ENCODE results near the gene SPOCK1. TPM values are rescaled to one million over a fixed set of nuclear protein-coding genes. Genes with fewer than 3 reads are reported as not detected.

SPOCK1 gene
- total RNA-seq, 1 experiment from 2014 or later, result 4.0 TPM

- H3K36me3 ChIP-seq (ENCODE audit: insufficient read depth, low read length, poor library complexity, severe bottlenecking), result no peaks in the 10 kb centered on the region
- no peaks in the 10 kb centered on the region for H3K4me1 ChIP-seq (ENCODE audit: insufficient read depth, low read length, poor library complexity, severe bottlenecking)
- POLR2A ChIA-PET (ENCODE audit: low non-redundant PET), result no interaction called here
- intact Hi-C loops (cut with micrococcal nuclease; ENCODE audit: unreplicated experiment), result no loop called here
- H3K9me3 ChIP-seq (ENCODE audit: low read depth, low read length, poor library complexity, severe bottlenecking), result no peaks in the 10 kb centered on the region
- CTCF ChIA-PET, result no interaction called here
- no TSS peak for BruUV-seq (replicated peaks)
- no peaks in the 10 kb centered on the region for H3K27me3 ChIP-seq (replicated peaks; ENCODE audit: insufficient read depth, low read depth, low read length, poor library complexity)
- no peak overlapping the region for H3K27ac ChIP-seq (ENCODE audit: low read depth, low read length, poor library complexity, severe bottlenecking)
- no peak for DNase-seq (ENCODE audit: low spot score)
- no peak overlapping the region for H3K4me3 ChIP-seq (ENCODE audit: low read depth, low read length, poor library complexity, severe bottlenecking)
- TF ChIP-seq EZH2 (IDR thresholded peaks at IDR 0.05; ENCODE audit: borderline replicate concordance, low read depth, low read length, poor library complexity, severe bottlenecking) (no peak), CTCF (conservative IDR thresholded peaks at IDR 0.05; ENCODE audit: low read depth, low read length) (no peak)
These were observed 364.1 kb downstream of the SPOCK1 start for GRCh38 chr5:137134920-137135532.

GRCh38 chr5:137129886-137130680 is 369.0 kb downstream of the SPOCK1 start:
- intact Hi-C loops (cut with micrococcal nuclease; ENCODE audit: unreplicated experiment), result no loop called here
- no TSS peak for BruUV-seq (replicated peaks)
- CTCF ChIA-PET, result no interaction called here
- no peak overlapping the region for H3K4me3 ChIP-seq (ENCODE audit: low read depth, low read length, poor library complexity, severe bottlenecking)
- POLR2A ChIA-PET (ENCODE audit: low non-redundant PET), result no interaction called here
- no peak for TF ChIP-seq EZH2 (IDR thresholded peaks at IDR 0.05; ENCODE audit: borderline replicate concordance, low read depth, low read length, poor library complexity, severe bottlenecking)
- TF ChIP-seq CTCF (conservative IDR thresholded peaks at IDR 0.05; ENCODE audit: low read depth, low read length), result no peak
- no peaks in the 10 kb centered on the region for H3K4me1 ChIP-seq (ENCODE audit: insufficient read depth, low read length, poor library complexity, severe bottlenecking)
- no peak overlapping the region for H3K27ac ChIP-seq (ENCODE audit: low read depth, low read length, poor library complexity, severe bottlenecking)
- no peaks in the 10 kb centered on the region for H3K9me3 ChIP-seq (ENCODE audit: low read depth, low read length, poor library complexity, severe bottlenecking)
- H3K36me3 ChIP-seq (ENCODE audit: insufficient read depth, low read length, poor library complexity, severe bottlenecking), result no peaks in the 10 kb centered on the region
- H3K27me3 ChIP-seq (replicated peaks; ENCODE audit: insufficient read depth, low read depth, low read length, poor library complexity), result no peaks in the 10 kb centered on the region
- DNase-seq (ENCODE audit: low spot score), result no peak

- DNase-seq (ENCODE audit: low spot score), result no peak
- H3K36me3 ChIP-seq (ENCODE audit: insufficient read depth, low read length, poor library complexity, severe bottlenecking), result no peaks in the 10 kb centered on the region
- ChIA-PET POLR2A (ENCODE audit: low non-redundant PET) (no interaction called here), CTCF (no interaction called here)
- H3K9me3 ChIP-seq (ENCODE audit: low read depth, low read length, poor library complexity, severe bottlenecking), result no peaks in the 10 kb centered on the region
- TF ChIP-seq EZH2 (IDR thresholded peaks at IDR 0.05; ENCODE audit: borderline replicate concordance, low read depth, low read length, poor library complexity, severe bottlenecking), result no peak
- no peak for TF ChIP-seq CTCF (conservative IDR thresholded peaks at IDR 0.05; ENCODE audit: low read depth, low read length)
- H3K4me3 ChIP-seq (ENCODE audit: low read depth, low read length, poor library complexity, severe bottlenecking), result no peak overlapping the region
- H3K27me3 ChIP-seq (replicated peaks; ENCODE audit: insufficient read depth, low read depth, low read length, poor library complexity), result no peaks in the 10 kb centered on the region
- no TSS peak for BruUV-seq (replicated peaks)
- no peak overlapping the region for H3K27ac ChIP-seq (ENCODE audit: low read depth, low read length, poor library complexity, severe bottlenecking)
- intact Hi-C loops (cut with micrococcal nuclease; ENCODE audit: unreplicated experiment), result no loop called here
- no peaks in the 10 kb centered on the region for H3K4me1 ChIP-seq (ENCODE audit: insufficient read depth, low read length, poor library complexity, severe bottlenecking)
These were observed 371.1 kb downstream of the SPOCK1 start for GRCh38 chr5:137128012-137128411.

Measured in A673 (cell line).